ENCODE data around the gene ABRAXAS1.

GRCh38 chr4:83440899-83441298 lies 44.0 kb downstream of the ABRAXAS1 start:
- TF ChIP-seq CTCF (conservative IDR thresholded peaks at IDR 0.05; ENCODE audit: low read depth, low read length) (no peak), EZH2 (IDR thresholded peaks at IDR 0.05; ENCODE audit: borderline replicate concordance, low read depth, low read length, poor library complexity, severe bottlenecking) (no peak)

Measured in A673 (cell line).